ENCODE results near the gene HSPB8.

HSPB8 gene

GRCh38 chr12:119241580-119242169, 62.9 kb downstream of the HSPB8 start:
- Histone ChIP-seq H3K9me3 (ENCODE audit: control insufficient read depth in 5 of 5, low read length in 5 of 5) (peaks cover 0 to 3% (median 0%) of the 10 kb centered on the region in 5 donors), H3K9ac (ENCODE audit: low read length in 5 of 5) (no peak overlapping the region), H3K4me1 (ENCODE audit: control insufficient read depth in 5 of 5, insufficient read depth in 5 of 5, low read length in 5 of 5) (peaks cover 0 to 8% (median 5%) of the 10 kb centered on the region in 5 donors), H3K27ac (ENCODE audit: low read depth, low read length) (no peak overlapping the region), H3K36me3 (ENCODE audit: control insufficient read depth in 5 of 5, insufficient read depth in 5 of 5, low read length in 5 of 5) (no peaks in the 10 kb centered on the region), H3K27me3 (ENCODE audit: control insufficient read depth in 5 of 5, insufficient read depth in 4 of 5, low read length in 5 of 5) (peaks cover 0 to 3% (median 0%) of the 10 kb centered on the region in 5 donors), H3K4me3 (ENCODE audit: low read depth in 1 of 5, low read length in 5 of 5) (no peak overlapping the region)
